Spleen (tissue), 11 donors: ENCODE measurements around the gene GRM5. TPM values are rescaled to one million over a fixed set of nuclear protein-coding genes. Genes with fewer than 3 reads are reported as not detected.

ENCODE experiments used
- DNase-seq: peaks from one replicate; pipeline ENCODE4 v3.0.0-alpha.2; 2020
- H3K27ac ChIP-seq, 8 donors: fragments of 200-600 bp; sonication (generic) in 7 of 8; 1 replicate in 4 of 8; 2 replicates in 4 of 8; pipeline versions ENCODE4 v1.5.0 to v1.8.0; 2016 to 2021; ENCODE audit warnings: inconsistent platforms in 4 of 8, mild to moderate bottlenecking in 4 of 8, moderate library complexity in 1 of 8
- H3K27me3 ChIP-seq, 7 donors: fragments of 200-600 bp; sonication (generic) in 6 of 7; replicated peaks in 1 of 7; 1 replicate in 4 of 7; 2 replicates in 3 of 7; pipeline versions ENCODE4 v1.5.0 to v1.8.0; 2016 to 2021; ENCODE audit warnings: inconsistent platforms in 3 of 7, mild to moderate bottlenecking in 1 of 7
- H3K36me3 ChIP-seq, 6 donors: fragments of 200-600 bp; sonication (generic) in 5 of 6; 1 replicate in 4 of 6; 2 replicates in 2 of 6; pipeline versions ENCODE4 v1.5.0 to v1.8.0; 2016 to 2021; ENCODE audit warnings: inconsistent platforms in 2 of 6
- H3K4me1 ChIP-seq, 6 donors: fragments of 200-600 bp; sonication (generic) in 5 of 6; 1 replicate in 3 of 6; 2 replicates in 3 of 6; pipeline versions ENCODE4 v1.5.0 to v1.8.0; 2016 to 2021; ENCODE audit warnings: inconsistent platforms in 3 of 6
- H3K4me3 ChIP-seq, 8 donors: fragments of 200-600 bp; sonication (generic) in 7 of 8; 1 replicate in 4 of 8; 2 replicates in 4 of 8; pipeline versions ENCODE4 v1.5.0 to v1.8.0; 2016 to 2021; ENCODE audit warnings: inconsistent platforms in 4 of 8, mild to moderate bottlenecking in 4 of 8, moderate library complexity in 2 of 8
- H3K9me3 ChIP-seq, 8 donors: fragments of 200-600 bp; sonication (generic) in 7 of 8; 1 replicate in 4 of 8; 2 replicates in 4 of 8; pipeline versions ENCODE4 v1.5.0 to v1.8.0; 2016 to 2021; ENCODE audit warnings: inconsistent platforms in 4 of 8
- POLR2A ChIP-seq, 3 donors: fragments of 450-650 bp; IDR thresholded peaks; one replicate each; pipeline ENCODE4 v1.5.1; 2017; ENCODE audit warnings: antibody characterized with exemption in 3 of 3, mild to moderate bottlenecking in 1 of 3
- POLR2AphosphoS5 ChIP-seq, 3 donors: sonication (generic); formaldehyde crosslinking; IDR thresholded peaks; one replicate each; pipeline ENCODE4 v1.5.1; 2017; ENCODE audit warnings: antibody characterized with exemption in 3 of 3
- WGBS, 5 donors: extraction: QIAGEN DNeasy Blood & Tissue Kit in 3 of 5; methylation state at CpG; one replicate each; pipeline versions ENCODE4 v1.1.5 to v1.1.7; 2013 to 2018; 5-methylcytosine and 5-hydroxymethylcytosine counted together
- intact Hi-C: fragments of 100-400 bp; cut with DNase I; formaldehyde crosslinking; loops from one replicate; pipeline ENCODE4 v1.15.0; 2023; ENCODE audit warnings: low total_unique reads
- polyA plus RNA-seq, 3 donors: library from polyadenylated mRNA; stranded (reverse); fragments of 200-250 nt; gene quantifications; one replicate each; pipeline ENCODE4 v1.2.1, GENCODE V29; 2013
- total RNA-seq, 7 donors: library from RNA; depleted of rRNA in 3 of 7; stranded (reverse); fragments of >200 nt in 3 of 7; fragmentation: NEBNext Ultra II Directional in 4 of 7; extraction: Animal tissue kit (Norgen Biotek cat#: 25700) in 4 of 7; gene quantifications; one replicate each; pipeline versions ENCODE4 v1.1.0 to v1.2.1, GENCODE V29; 2016 to 2021
- TF ChIP-seq, protein P1 (sequence below), 11 experiments: fragments of 200-600 bp in 7 of 11; fragments of 450-650 bp in 4 of 11; sonication (generic) in 4 of 11; IDR thresholded peaks in 8 of 11; conservative IDR thresholded peaks in 3 of 11; 1 replicate in 7 of 11; 2 replicates in 4 of 11; pipeline versions ENCODE4 v1.4.0 to v1.8.0; 2016 to 2021; ENCODE audit warnings: antibody characterized with exemption in 11 of 11, inconsistent platforms in 4 of 11, mild to moderate bottlenecking in 1 of 11
- donor health status: healthy with polysubstance abuse.
- donor health status: DM: no; HTN: no; CAD: no; lungs with moderate emphysema.
- donor health status: DM: no; HTN: no; CAD: no.
- donor health status: Bipolar disorder and iron deficiency.
- donor health status: healthy.
- donor health status: DM: no; HTN: no; CAD: no.
- donor health status: DM: yes; HTN: yes; CAD: no.

The GRM5 gene
- total and polyA plus RNA-seq, 10 donors = under 0.01 TPM; not detected in 9

DNA sequence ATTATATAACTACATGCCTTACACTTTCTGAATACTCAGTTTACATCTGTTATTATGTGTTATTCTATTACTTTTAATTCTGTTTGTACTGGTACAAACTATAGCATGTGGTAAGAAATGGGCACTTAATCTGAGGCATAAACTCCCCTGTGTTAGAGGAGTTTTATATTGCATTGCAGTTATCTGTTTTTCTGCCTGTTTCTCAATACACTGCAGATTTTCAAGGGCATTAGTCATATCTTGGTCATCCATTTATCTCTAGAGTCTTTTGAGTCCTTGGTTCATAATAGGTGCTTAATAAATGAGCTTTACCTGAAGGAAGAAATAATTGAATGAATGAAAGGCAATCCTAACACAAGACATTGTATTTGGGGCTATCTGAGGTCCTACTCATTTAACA lies 545.4 kb downstream of the GRM5 start:
- H3K27ac ChIP-seq = no peak overlapping the region
- H3K36me3 ChIP-seq = no peaks in the 10 kb centered on the region
- no peaks in the 10 kb centered on the region for H3K27me3 ChIP-seq
- no peaks in the 10 kb centered on the region for H3K4me1 ChIP-seq
- intact Hi-C loops = no loop called here
- no peak overlapping the region for H3K4me3 ChIP-seq
- no peak for DNase-seq
- TF ChIP-seq POLR2A (IDR thresholded peaks at IDR 0.05) (no peak), POLR2AphosphoS5 (IDR thresholded peaks at IDR 0.05) (no peak)
- TF ChIP-seq, protein P1, sequence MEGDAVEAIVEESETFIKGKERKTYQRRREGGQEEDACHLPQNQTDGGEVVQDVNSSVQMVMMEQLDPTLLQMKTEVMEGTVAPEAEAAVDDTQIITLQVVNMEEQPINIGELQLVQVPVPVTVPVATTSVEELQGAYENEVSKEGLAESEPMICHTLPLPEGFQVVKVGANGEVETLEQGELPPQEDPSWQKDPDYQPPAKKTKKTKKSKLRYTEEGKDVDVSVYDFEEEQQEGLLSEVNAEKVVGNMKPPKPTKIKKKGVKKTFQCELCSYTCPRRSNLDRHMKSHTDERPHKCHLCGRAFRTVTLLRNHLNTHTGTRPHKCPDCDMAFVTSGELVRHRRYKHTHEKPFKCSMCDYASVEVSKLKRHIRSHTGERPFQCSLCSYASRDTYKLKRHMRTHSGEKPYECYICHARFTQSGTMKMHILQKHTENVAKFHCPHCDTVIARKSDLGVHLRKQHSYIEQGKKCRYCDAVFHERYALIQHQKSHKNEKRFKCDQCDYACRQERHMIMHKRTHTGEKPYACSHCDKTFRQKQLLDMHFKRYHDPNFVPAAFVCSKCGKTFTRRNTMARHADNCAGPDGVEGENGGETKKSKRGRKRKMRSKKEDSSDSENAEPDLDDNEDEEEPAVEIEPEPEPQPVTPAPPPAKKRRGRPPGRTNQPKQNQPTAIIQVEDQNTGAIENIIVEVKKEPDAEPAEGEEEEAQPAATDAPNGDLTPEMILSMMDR (IDR thresholded peaks at IDR 0.05 in 8 of 11, conservative IDR thresholded peaks at IDR 0.05 in 3 of 11) = no peak
- no peaks in the 10 kb centered on the region for H3K9me3 ChIP-seq

DNA sequence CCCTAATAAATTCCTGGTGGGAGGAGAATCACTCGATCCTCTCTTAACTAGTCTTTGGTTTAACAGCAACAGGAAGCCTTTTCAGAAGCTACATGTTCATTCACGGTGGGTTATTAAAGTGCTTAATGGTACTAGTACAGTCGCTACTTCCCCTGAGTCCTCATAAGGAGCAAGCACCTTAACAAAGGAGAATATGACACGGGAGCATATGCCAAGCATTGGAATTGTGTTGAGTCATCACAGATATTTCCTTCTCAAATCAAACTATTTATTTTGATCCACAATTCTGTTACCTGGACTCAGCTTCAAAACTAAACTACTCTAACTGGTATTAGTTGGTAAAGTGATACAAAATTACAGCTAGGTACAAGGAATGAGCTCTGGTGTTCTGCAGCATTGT lies 550.8 kb downstream of the GRM5 start:
- TF ChIP-seq POLR2AphosphoS5 (IDR thresholded peaks at IDR 0.05) (no peak), POLR2A (IDR thresholded peaks at IDR 0.05) (no peak)
- TF ChIP-seq, protein P1 (IDR thresholded peaks at IDR 0.05 in 8 of 11, conservative IDR thresholded peaks at IDR 0.05 in 3 of 11) = no peak

DNA sequence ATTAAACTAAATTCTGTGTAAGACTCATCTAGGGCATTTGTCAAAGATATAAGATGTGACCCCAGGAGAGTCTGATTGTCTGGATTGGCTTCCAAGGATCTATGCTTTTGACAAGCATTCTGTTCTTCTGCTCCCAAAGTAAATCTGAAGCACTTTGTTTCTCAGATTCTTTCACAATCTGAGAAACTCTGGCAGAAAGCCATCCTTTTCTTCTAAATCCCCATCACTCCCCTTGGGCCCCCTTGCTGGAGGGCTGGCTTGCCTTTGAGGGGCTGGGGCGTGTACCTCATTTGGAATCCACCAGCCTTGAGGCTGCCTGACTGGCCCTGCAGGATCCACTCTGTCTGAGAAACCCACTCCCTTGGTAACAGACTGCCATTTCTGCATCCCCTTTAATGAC lies 554.8 kb downstream of the GRM5 start:
- no peaks in the 10 kb centered on the region for H3K36me3 ChIP-seq
- intact Hi-C loops = no loop called here
- WGBS, 5 donors = 70 to 94% (median 75%) methylated on average over 1 of the region's 1 CpG
- H3K27ac ChIP-seq = no peak overlapping the region
- no peaks in the 10 kb centered on the region for H3K9me3 ChIP-seq
- TF ChIP-seq POLR2A (IDR thresholded peaks at IDR 0.05) = no peak
- no peak for TF ChIP-seq POLR2AphosphoS5 (IDR thresholded peaks at IDR 0.05)
- TF ChIP-seq, protein P1 (IDR thresholded peaks at IDR 0.05 in 8 of 11, conservative IDR thresholded peaks at IDR 0.05 in 3 of 11) = no peak
- no peak overlapping the region for H3K4me3 ChIP-seq
- H3K4me1 ChIP-seq = peaks cover 0 to 16% (median 8%) of the 10 kb centered on the region in 6 donors
- no peak for DNase-seq
- H3K27me3 ChIP-seq = peaks cover 0 to 55% (median 32%) of the 10 kb centered on the region in 7 donors

More for the DNA sequence above, 550.8 kb downstream of the GRM5 start:
- peaks cover 0 to 16% (median 3%) of the 10 kb centered on the region in 7 donors for H3K27me3 ChIP-seq
- DNase-seq = no peak
- no peaks in the 10 kb centered on the region for H3K9me3 ChIP-seq
- WGBS, 5 donors = 78 to 91% (median 85%) methylated on average over 4 of the region's 4 CpGs
- no peak overlapping the region for H3K27ac ChIP-seq
- no peaks in the 10 kb centered on the region for H3K36me3 ChIP-seq
- no peaks in the 10 kb centered on the region for H3K4me1 ChIP-seq
- intact Hi-C loops = no loop called here
- H3K4me3 ChIP-seq = no peak overlapping the region

DNA sequence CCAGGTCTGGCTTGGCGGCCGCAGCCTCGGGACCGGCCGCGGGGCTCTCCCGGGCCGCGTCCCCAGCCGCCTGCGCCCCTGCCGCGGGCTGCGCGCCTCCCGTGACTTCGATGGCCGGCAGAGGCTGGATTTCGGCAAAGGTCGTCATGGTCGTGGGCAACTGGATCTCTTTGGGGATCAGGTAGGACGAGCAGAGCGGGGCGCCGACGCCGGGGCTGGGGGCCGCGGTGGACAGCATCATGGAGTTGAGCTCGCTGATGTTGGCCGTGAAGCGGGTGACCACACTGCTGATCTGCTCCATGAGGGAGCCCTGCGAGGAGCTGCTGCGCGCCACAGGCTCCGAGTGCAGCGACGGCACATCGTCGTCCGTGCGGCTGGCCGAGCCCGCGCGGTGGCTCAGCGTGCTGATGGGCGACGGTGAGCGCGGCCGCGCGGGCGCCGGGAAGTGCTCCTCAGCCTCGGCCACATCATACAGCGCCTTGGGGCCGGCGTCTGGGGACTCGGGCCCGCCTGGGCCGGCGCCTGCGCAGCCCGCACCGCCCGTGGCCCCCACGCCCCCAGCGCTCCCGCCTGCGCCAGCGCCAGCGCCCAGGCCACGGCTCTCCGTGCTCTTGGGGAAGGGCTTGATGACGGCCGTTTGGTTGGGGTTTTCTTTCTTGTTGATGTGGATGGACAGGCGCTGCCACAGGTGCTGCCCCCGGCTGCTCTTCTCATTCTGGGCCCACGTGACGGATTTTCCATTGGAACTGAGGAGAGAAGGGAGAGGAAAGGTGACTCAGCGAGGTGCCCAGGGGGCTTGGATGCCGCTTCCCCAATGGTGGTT lies 556.8 kb downstream of the GRM5 start:
- Histone ChIP-seq H3K4me1 (peaks cover 0 to 16% (median 8%) of the 10 kb centered on the region in 6 donors), H3K4me3 (peak overlapping the region; percentile 18 to 64 (median 26)), H3K27ac (no peak overlapping the region), H3K36me3 (no peaks in the 10 kb centered on the region), H3K9me3 (no peaks in the 10 kb centered on the region), H3K27me3 (peaks cover 0 to 61% (median 32%) of the 10 kb centered on the region in 7 donors)
- whole genome bisulfite sequencing, 5 donors = 5 to 13% (median 5%) methylated on average over 11 to 84 of the region's 84 CpGs
- intact Hi-C loops = no loop called here
- peak; percentile 75 for DNase-seq
- TF ChIP-seq POLR2AphosphoS5 (IDR thresholded peaks at IDR 0.05) = no peak
- TF ChIP-seq, protein P1 (IDR thresholded peaks at IDR 0.05 in 8 of 11, conservative IDR thresholded peaks at IDR 0.05 in 3 of 11) = no peak
- no peak for TF ChIP-seq POLR2A (IDR thresholded peaks at IDR 0.05)
